ENCODE measurements around the gene CACNA1I. TPM values are rescaled to one million over a fixed set of nuclear protein-coding genes. Genes with fewer than 3 reads are reported as not detected.

The CACNA1I gene
- total and polyA plus RNA-seq, 2 experiments from 2014 or later = 0.42 to 2.4 TPM

DNA sequence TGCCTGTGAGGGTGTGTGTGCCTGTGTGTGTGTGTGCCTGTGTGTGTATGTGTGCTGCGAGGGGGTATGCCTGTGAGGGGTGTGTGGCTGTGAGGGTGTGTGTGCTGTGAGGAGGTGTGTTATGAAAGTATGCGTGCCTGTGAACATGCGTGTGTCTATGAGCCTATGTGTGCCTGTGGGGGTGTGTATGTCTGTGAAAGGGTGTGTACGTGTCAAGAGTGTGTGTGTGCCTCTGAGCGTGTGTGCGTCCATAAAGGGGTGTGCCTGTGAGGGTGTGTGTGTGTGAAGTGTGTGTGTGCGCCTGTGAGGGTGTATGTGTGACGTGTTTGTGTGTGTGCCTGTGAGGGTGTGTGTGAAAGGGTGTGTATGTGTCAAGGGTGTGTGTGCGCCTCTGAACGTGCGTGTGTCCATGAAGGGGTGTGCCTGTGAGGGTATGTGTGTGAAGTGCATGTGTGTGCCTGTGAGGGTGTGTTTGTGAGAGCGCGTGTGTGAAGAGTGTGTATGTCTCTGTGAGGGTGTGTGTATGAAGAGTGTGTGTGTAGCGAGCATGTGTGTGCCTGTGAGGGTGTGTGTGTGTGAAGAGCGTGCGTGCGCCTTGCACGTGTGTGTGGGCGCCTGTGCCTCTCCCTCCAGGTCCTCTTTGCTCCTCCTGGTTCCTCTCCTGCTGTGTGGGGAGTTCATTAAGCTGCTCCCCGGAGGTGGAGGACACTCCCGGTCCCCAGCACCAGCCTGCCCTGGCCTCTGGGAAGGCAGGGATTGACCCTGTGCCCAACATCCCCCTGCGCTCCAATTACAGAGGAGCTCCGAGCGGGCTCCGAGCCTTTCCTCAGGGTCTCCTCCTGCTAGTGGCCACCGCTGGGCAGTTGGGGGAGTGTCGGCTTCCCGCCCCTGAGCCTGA lies 53.3 kb downstream of the CACNA1I start:
- Mint-ChIP-seq H3K9me3 (no peaks in the 10 kb centered on the region), H3K27ac (no peak overlapping the region), H3K36me3 (ENCODE audit: low read depth) (no peaks in the 10 kb centered on the region), H3K4me3 (no peak overlapping the region), H3K27me3 (ENCODE audit: insufficient read depth, low read depth, poor library complexity) (peaks cover 3% of the 10 kb centered on the region), H3K4me1 (peaks cover 23% of the 10 kb centered on the region)
- no peaks in the 10 kb centered on the region for H4K20me1 ChIP-seq (replicated peaks; ENCODE audit: insufficient read depth)
- TF ChIP-seq POLR2AphosphoS5 (IDR thresholded peaks at IDR 0.05; ENCODE audit: low read depth) (no peak), ETS1 (IDR thresholded peaks at IDR 0.05) (no peak), STAT1 (IDR thresholded peaks at IDR 0.05; ENCODE audit: unreplicated experiment) (no peak), ZNF331 (CRISPR knock-in tag; IDR thresholded peaks at IDR 0.05; ENCODE audit: low read depth) (no peak), JUNB (IDR thresholded peaks at IDR 0.05; ENCODE audit: unreplicated experiment) (no peak), EZH2 (IDR thresholded peaks at IDR 0.05; ENCODE audit: low read depth, unreplicated experiment) (no peak), CREB1 (CRISPR knock-in tag; IDR thresholded peaks at IDR 0.05; ENCODE audit: low read depth) (no peak), NANOG (IDR thresholded peaks at IDR 0.05; ENCODE audit: borderline replicate concordance) (no peak), ZNF114 (CRISPR knock-in tag; IDR thresholded peaks at IDR 0.05) (no peak), EZH2phosphoT487 (IDR thresholded peaks at IDR 0.05; ENCODE audit: unreplicated experiment) (no peak)
- TF ChIP-seq, protein P1, sequence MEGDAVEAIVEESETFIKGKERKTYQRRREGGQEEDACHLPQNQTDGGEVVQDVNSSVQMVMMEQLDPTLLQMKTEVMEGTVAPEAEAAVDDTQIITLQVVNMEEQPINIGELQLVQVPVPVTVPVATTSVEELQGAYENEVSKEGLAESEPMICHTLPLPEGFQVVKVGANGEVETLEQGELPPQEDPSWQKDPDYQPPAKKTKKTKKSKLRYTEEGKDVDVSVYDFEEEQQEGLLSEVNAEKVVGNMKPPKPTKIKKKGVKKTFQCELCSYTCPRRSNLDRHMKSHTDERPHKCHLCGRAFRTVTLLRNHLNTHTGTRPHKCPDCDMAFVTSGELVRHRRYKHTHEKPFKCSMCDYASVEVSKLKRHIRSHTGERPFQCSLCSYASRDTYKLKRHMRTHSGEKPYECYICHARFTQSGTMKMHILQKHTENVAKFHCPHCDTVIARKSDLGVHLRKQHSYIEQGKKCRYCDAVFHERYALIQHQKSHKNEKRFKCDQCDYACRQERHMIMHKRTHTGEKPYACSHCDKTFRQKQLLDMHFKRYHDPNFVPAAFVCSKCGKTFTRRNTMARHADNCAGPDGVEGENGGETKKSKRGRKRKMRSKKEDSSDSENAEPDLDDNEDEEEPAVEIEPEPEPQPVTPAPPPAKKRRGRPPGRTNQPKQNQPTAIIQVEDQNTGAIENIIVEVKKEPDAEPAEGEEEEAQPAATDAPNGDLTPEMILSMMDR (conservative IDR thresholded peaks at IDR 0.05; ENCODE audit: low read depth in 2 of 2) = no peak
- TF ChIP-seq, protein P2, sequence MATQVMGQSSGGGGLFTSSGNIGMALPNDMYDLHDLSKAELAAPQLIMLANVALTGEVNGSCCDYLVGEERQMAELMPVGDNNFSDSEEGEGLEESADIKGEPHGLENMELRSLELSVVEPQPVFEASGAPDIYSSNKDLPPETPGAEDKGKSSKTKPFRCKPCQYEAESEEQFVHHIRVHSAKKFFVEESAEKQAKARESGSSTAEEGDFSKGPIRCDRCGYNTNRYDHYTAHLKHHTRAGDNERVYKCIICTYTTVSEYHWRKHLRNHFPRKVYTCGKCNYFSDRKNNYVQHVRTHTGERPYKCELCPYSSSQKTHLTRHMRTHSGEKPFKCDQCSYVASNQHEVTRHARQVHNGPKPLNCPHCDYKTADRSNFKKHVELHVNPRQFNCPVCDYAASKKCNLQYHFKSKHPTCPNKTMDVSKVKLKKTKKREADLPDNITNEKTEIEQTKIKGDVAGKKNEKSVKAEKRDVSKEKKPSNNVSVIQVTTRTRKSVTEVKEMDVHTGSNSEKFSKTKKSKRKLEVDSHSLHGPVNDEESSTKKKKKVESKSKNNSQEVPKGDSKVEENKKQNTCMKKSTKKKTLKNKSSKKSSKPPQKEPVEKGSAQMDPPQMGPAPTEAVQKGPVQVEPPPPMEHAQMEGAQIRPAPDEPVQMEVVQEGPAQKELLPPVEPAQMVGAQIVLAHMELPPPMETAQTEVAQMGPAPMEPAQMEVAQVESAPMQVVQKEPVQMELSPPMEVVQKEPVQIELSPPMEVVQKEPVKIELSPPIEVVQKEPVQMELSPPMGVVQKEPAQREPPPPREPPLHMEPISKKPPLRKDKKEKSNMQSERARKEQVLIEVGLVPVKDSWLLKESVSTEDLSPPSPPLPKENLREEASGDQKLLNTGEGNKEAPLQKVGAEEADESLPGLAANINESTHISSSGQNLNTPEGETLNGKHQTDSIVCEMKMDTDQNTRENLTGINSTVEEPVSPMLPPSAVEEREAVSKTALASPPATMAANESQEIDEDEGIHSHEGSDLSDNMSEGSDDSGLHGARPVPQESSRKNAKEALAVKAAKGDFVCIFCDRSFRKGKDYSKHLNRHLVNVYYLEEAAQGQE (IDR thresholded peaks at IDR 0.05; ENCODE audit: unreplicated experiment) = no peak
- TF ChIP-seq, protein P3, sequence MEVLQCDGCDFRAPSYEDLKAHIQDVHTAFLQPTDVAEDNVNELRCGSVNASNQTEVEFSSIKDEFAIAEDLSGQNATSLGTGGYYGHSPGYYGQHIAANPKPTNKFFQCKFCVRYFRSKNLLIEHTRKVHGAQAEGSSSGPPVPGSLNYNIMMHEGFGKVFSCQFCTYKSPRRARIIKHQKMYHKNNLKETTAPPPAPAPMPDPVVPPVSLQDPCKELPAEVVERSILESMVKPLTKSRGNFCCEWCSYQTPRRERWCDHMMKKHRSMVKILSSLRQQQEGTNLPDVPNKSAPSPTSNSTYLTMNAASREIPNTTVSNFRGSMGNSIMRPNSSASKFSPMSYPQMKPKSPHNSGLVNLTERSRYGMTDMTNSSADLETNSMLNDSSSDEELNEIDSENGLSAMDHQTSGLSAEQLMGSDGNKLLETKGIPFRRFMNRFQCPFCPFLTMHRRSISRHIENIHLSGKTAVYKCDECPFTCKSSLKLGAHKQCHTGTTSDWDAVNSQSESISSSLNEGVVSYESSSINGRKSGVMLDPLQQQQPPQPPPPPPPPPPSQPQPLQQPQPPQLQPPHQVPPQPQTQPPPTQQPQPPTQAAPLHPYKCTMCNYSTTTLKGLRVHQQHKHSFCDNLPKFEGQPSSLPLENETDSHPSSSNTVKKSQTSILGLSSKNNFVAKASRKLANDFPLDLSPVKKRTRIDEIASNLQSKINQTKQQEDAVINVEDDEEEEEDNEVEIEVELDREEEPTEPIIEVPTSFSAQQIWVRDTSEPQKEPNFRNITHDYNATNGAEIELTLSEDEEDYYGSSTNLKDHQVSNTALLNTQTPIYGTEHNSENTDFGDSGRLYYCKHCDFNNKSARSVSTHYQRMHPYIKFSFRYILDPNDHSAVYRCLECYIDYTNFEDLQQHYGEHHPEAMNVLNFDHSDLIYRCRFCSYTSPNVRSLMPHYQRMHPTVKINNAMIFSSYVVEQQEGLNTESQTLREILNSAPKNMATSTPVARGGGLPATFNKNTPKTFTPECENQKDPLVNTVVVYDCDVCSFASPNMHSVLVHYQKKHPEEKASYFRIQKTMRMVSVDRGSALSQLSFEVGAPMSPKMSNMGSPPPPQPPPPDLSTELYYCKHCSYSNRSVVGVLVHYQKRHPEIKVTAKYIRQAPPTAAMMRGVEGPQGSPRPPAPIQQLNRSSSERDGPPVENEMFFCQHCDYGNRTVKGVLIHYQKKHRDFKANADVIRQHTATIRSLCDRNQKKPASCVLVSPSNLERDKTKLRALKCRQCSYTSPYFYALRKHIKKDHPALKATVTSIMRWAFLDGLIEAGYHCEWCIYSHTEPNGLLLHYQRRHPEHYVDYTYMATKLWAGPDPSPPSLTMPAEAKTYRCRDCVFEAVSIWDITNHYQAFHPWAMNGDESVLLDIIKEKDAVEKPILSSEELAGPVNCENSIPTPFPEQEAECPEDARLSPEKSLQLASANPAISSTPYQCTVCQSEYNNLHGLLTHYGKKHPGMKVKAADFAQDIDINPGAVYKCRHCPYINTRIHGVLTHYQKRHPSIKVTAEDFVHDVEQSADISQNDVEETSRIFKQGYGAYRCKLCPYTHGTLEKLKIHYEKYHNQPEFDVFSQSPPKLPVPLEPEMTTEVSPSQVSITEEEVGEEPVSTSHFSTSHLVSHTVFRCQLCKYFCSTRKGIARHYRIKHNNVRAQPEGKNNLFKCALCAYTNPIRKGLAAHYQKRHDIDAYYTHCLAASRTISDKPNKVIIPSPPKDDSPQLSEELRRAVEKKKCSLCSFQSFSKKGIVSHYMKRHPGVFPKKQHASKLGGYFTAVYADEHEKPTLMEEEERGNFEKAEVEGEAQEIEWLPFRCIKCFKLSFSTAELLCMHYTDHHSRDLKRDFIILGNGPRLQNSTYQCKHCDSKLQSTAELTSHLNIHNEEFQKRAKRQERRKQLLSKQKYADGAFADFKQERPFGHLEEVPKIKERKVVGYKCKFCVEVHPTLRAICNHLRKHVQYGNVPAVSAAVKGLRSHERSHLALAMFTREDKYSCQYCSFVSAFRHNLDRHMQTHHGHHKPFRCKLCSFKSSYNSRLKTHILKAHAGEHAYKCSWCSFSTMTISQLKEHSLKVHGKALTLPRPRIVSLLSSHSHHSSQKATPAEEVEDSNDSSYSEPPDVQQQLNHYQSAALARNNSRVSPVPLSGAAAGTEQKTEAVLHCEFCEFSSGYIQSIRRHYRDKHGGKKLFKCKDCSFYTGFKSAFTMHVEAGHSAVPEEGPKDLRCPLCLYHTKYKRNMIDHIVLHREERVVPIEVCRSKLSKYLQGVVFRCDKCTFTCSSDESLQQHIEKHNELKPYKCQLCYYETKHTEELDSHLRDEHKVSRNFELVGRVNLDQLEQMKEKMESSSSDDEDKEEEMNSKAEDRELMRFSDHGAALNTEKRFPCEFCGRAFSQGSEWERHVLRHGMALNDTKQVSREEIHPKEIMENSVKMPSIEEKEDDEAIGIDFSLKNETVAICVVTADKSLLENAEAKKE (CRISPR knock-in tag; IDR thresholded peaks at IDR 0.05) = no peak
- peak overlapping the region; percentile 89 for H2AFZ ChIP-seq
- no peaks in the 10 kb centered on the region for H3K36me3 ChIP-seq (ENCODE audit: insufficient read depth)
- ATAC-seq (peak; percentile 54), DNase-seq (ENCODE audit: low spot score) (no peak)
- no peaks in the 10 kb centered on the region for H3F3A ChIP-seq (replicated peaks; ENCODE audit: low read depth)
- H3K9me2 ChIP-seq (ENCODE audit: insufficient read depth) = no peaks in the 10 kb centered on the region
- peaks cover 12% of the 10 kb centered on the region for H3K4me1 ChIP-seq (ENCODE audit: insufficient read depth)
- H3K27ac ChIP-seq (ENCODE audit: low read depth) = no peak overlapping the region
- H3K79me2 ChIP-seq (replicated peaks; ENCODE audit: insufficient read depth) = no peaks in the 10 kb centered on the region
- no peaks in the 10 kb centered on the region for H3K27me3 ChIP-seq (ENCODE audit: insufficient read depth)
- H3K4me3 ChIP-seq = no peak overlapping the region
- H3K4me2 ChIP-seq = no peak overlapping the region

Data from GM23338 (cell line).